HFFc6 (cell line): Measurements from ENCODE around the gene CHST10. TPM values are rescaled to one million over a fixed set of nuclear protein-coding genes. Genes with fewer than 3 reads are reported as not detected.

Experiments used
- DNase-seq: peaks from one replicate; pipeline ENCODE4 v3.0.0-alpha.2; 2018
- H3K27ac Mint-ChIP-seq: 2 replicates; pipeline ENCODE4 v1.8.0; 2020; ENCODE audit warnings: mild to moderate bottlenecking, mixed read lengths
- H3K27me3 Mint-ChIP-seq: 2 replicates; pipeline ENCODE4 v1.8.0; 2021; ENCODE audit warnings: mild to moderate bottlenecking, moderate library complexity, mixed read lengths; ENCODE audit not compliant: insufficient read depth
- H3K36me3 Mint-ChIP-seq: 2 replicates; pipeline ENCODE4 v1.8.0; 2021; ENCODE audit warnings: low read depth, mixed read lengths
- H3K4me1 Mint-ChIP-seq: 2 replicates; pipeline ENCODE4 v1.8.0; 2020; ENCODE audit warnings: low read depth, mixed read lengths
- H3K4me3 Mint-ChIP-seq: 2 replicates; pipeline ENCODE4 v1.8.0; 2020; ENCODE audit warnings: mild to moderate bottlenecking, moderate library complexity, mixed read lengths
- H3K9me3 Mint-ChIP-seq: 2 replicates; pipeline ENCODE4 v1.8.0; 2020; ENCODE audit warnings: mild to moderate bottlenecking, mixed read lengths
- CTCF ChIP-seq: fragments of 200-600 bp; sonication (generic); IDR thresholded peaks from 2 replicates; pipeline ENCODE4 v1.5.0; 2021; ENCODE audit warnings: antibody characterized with exemption, mild to moderate bottlenecking
- total RNA-seq, 6 experiments: library from RNA; stranded (reverse); fragmentation: NEBNext Ultra II Directional; extraction: Animal tissue kit (Norgen Biotek cat#: 25700); gene quantifications; 2 replicates in 1 of 6; 3 replicates in 5 of 6; pipeline ENCODE4 v1.2.3, GENCODE V29; 2021

CHST10 gene
- total RNA-seq, 6 experiments from 2014 or later = 5.9 to 6.9 (median 6.4) TPM

DNA sequence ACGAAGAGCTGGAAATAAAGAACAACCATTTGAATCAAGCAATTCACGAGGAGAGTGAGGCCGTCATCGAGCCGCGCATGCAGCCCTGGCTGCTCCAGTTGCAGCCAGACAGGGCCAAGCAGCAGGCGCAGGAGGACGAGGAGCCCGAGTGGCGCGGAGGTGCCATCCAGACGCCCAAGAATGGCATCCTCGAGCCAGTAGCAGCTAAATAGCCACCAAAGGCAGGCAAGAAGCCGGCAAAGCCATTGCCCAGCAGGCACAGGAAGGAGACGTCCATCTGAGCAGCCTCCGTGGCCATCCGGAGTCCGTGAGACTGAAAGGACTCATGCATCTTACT, 8.9 kb upstream of the CHST10 start:
- DNase-seq = no peak
- Mint-ChIP-seq H3K9me3 (no peaks in the 10 kb centered on the region), H3K4me3 (no peak overlapping the region), H3K36me3 (no peaks in the 10 kb centered on the region), H3K4me1 (no peaks in the 10 kb centered on the region), H3K27me3 (peaks cover 6% of the 10 kb centered on the region), H3K27ac (no peak overlapping the region)
- no peak for TF ChIP-seq CTCF

- H3K27me3 Mint-ChIP-seq = peaks cover 6% of the 10 kb centered on the region
Observed at GRCh38 chr2:100425573-100426383, 8.3 kb upstream of the CHST10 start.

DNA sequence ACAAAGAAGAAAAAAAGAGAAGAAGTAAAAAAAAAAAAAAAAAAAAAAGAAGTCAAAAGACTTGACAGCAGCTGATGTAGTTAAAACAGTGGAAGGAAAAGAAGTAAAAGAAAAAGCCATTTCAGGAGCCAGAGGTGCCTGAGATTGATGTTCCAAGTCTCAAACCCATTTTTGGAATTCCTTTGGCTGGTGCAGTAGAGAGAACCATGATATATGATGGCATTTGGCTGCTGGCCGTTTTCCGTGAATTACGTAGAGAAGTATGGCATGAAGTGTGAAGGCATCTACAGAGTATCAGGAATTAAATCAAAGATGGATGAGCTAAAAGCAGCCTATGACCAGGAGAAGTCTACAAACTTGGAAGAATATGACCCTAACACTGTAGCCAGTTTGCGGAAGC, 7.6 kb upstream of the CHST10 start:
- H3K36me3 Mint-ChIP-seq = no peaks in the 10 kb centered on the region
- no peak overlapping the region for H3K27ac Mint-ChIP-seq
- H3K9me3 Mint-ChIP-seq = no peaks in the 10 kb centered on the region
- no peaks in the 10 kb centered on the region for H3K4me1 Mint-ChIP-seq
- peaks cover 10% of the 10 kb centered on the region for H3K27me3 Mint-ChIP-seq
- H3K4me3 Mint-ChIP-seq = no peak overlapping the region
- DNase-seq = no peak
- TF ChIP-seq CTCF = no peak

More at GRCh38 chr2:100425573-100426383, 8.3 kb upstream of the CHST10 start:
- no peak for TF ChIP-seq CTCF
- H3K4me3 Mint-ChIP-seq = no peak overlapping the region
- no peaks in the 10 kb centered on the region for H3K4me1 Mint-ChIP-seq
- no peaks in the 10 kb centered on the region for H3K36me3 Mint-ChIP-seq
- no peak for DNase-seq
- no peak overlapping the region for H3K27ac Mint-ChIP-seq
- H3K9me3 Mint-ChIP-seq = no peaks in the 10 kb centered on the region

GRCh38 chr2:100424277-100424875, 6.9 kb upstream of the CHST10 start:
- no peaks in the 10 kb centered on the region for H3K4me1 Mint-ChIP-seq
- TF ChIP-seq CTCF = no peak

GRCh38 chr2:100423631-100424030, 6.2 kb upstream of the CHST10 start:
- Mint-ChIP-seq H3K27ac (no peak overlapping the region), H3K36me3 (no peaks in the 10 kb centered on the region), H3K4me3 (no peak overlapping the region), H3K27me3 (peaks cover 10% of the 10 kb centered on the region), H3K4me1 (no peaks in the 10 kb centered on the region), H3K9me3 (no peaks in the 10 kb centered on the region)
- no peak for TF ChIP-seq CTCF
- DNase-seq = peak; percentile 14

More at GRCh38 chr2:100424277-100424875, 6.9 kb upstream of the CHST10 start:
- no peak overlapping the region for H3K4me3 Mint-ChIP-seq
- H3K9me3 Mint-ChIP-seq = no peaks in the 10 kb centered on the region
- H3K27ac Mint-ChIP-seq = no peak overlapping the region
- peaks cover 10% of the 10 kb centered on the region for H3K27me3 Mint-ChIP-seq
- no peaks in the 10 kb centered on the region for H3K36me3 Mint-ChIP-seq
- DNase-seq = no peak
